ENCODE data around the gene ABCA9.

GRCh38 chr17:69065113-69065512 is 4.4 kb upstream of the ABCA9 start:
- no peak for TF ChIP-seq EZH2 (IDR thresholded peaks at IDR 0.05)
- TF ChIP-seq POLR2AphosphoS5 (IDR thresholded peaks at IDR 0.05; ENCODE audit: borderline replicate concordance, low read depth, low read length) = no peak

All from SK-N-MC (cell line).